HG02588 (cell line): ENCODE data around the gene BAIAP2L1.

Experiments
- ATAC-seq: cut with Tn5 transposase; IDR thresholded peaks from one replicate; pipeline ENCODE4 v1.9.1; 2021; ENCODE audit warnings: mild to moderate bottlenecking, moderate library complexity; ENCODE audit not compliant: unreplicated experiment

The BAIAP2L1 gene

GRCh38 chr7:98244871-98245270 is 156.0 kb downstream of the BAIAP2L1 start:
- no peak for ATAC-seq

DNA sequence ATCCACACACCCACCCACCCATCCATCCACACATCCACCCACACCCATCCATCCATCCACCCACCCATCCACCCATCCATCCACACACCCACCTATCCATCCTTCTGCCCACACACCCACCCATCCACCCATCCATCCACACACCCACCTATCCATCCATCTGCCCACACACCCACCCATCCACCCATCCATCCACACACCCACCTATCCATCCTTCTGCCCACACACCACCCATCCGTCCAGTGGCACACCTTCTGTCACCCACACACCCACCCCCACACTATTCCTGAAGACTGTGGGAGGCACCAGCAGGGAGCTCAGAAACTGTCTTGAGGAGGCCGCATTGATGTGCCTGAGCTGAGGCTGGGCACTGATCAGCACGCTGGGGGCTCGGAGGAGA is 158.0 kb downstream of the BAIAP2L1 start:
- ATAC-seq, result no peak

GRCh38 chr7:98242342-98242741 is 158.5 kb downstream of the BAIAP2L1 start:
- no peak for ATAC-seq

GRCh38 chr7:98241674-98242241 is 159.1 kb downstream of the BAIAP2L1 start:
- no peak for ATAC-seq
